Right renal pelvis (tissue), 4 donors: ENCODE results near the gene SERINC2. TPM values are rescaled to one million over a fixed set of nuclear protein-coding genes. Genes with fewer than 3 reads are reported as not detected.

Experiments used
- DNase-seq, 4 donors: peaks; one replicate each; pipeline ENCODE4 v3.0.0-alpha.2; 2013; ENCODE audit warnings: low read depth in 4 of 4, low spot score in 3 of 4, missing footprints in 1 of 4
- polyA plus RNA-seq, 4 donors: library from polyadenylated mRNA; unstranded; fragments of 120-200 nt; gene quantifications; one replicate each; pipeline ENCODE4 v1.2.1, GENCODE V29; 2013; ENCODE audit not compliant: insufficient read length in 4 of 4

SERINC2 gene
- polyA plus RNA-seq, 4 donors, result 41.4 to 55.6 (median 44.2) TPM

DNA sequence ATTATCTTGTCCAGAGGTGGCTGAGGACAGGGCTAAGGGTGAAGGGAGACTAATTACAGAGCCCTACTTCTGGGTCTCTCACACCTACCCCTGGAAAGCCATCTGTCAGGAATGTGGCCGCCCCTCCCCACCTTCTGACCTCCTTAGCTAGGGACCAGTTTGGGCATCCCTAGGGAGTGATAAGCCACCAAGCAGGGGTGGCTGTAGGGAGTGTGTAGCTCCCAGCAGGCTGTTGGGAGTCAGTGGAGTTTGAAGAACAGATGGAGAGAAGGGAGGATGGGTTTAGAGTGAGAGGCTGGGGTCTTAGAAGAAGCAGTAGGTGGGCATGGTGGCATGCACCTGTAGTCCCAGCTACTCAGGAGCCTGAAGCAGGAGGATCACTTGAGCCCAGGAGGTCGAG lies 808 bp upstream of the SERINC2 start:
- DNase-seq, result no peak

DNA sequence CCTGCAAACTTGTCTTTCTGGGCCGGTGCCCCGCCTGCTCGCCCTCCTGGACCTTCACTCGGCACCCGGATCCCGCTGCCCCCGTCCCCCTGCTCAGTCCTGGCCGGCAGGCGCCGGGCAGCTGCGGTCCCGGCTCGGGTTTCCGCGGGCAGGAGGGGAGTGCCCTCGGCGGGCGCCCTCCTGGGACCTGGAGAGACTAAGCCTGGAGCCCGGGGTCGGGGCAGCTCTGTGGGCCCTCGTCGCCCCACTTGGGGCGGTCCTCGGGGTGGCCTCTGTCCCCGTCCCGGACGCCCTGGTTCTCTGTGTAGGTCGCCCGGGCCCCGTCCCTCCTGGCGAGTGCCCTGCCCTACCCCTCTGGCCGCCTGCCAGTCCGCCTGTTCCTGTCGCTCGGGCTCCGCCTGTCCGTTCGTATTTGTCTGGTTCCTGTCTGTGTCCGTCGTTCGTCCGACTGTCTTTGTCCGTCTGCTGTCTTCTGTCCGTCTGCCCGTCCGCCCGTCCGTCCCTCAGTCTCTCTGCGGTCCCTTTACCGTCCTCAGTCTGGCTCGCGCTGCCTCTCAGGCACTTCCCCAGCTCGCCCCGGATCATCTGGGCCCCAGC lies 490 bp downstream of the SERINC2 start:
- DNase-seq, result peak in 3 of 4 donors; percentile 20 to 45 (median 22)

DNA sequence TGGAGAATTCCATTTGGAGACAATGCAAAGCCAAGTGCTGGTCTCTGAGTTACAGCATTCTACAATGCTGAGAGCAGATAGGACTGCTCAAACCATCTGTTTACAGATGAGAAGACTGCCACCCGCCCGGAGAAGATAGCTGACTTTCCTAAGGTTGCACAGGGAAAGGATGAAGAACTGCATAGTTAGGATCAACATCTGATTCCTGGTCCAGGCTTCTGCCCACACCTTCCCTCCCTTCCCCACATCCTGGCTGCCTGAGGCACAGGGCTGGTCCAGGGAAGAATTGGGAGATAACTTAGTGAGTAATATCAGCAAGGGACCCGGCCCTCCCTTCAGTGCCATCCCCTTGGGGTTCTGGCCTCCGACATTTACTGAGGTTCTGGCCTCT lies 2.0 kb downstream of the SERINC2 start:
- no peak for DNase-seq

GRCh38 chr1:31415658-31416057 lies 2.6 kb downstream of the SERINC2 start:
- DNase-seq, result no peak

- no peak for DNase-seq
Measured at GRCh38 chr1:31416101-31416736, 3.2 kb downstream of the SERINC2 start.

GRCh38 chr1:31417148-31417547 lies 4.1 kb downstream of the SERINC2 start:
- no peak for DNase-seq

DNA sequence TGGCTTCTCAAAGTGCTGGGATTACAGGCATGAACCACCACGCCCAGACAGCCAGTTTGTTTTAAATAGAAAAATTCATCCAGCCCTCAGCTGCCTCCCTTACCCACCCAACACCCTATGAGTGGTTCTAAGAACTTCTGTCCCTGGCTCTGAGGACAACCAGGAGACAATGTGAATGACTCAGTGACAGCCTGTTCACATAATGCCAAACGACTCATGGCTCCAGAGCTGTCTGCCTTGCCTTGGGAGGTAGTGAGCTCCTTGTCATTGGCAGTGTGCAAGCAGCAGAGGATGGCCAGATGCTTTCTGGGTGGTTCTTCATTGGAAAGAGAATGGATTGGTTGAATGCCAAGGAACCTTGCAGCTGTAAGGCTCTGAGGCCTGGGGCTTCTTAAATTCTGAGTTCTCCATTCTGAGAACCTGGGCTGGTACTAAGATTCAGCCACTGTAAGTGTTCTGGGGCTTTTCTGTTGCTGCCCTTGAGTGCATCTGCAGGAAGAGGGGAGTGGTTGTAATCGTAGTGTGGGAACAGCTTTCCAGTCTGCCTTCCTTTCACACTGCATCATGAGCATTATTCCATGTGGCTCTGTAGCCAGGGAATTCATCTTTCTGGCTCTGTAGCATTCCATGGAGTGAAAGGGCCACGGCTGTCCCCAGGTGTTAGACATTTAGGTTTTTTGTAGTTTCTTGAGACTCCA lies 5.8 kb downstream of the SERINC2 start:
- DNase-seq, result no peak

DNA sequence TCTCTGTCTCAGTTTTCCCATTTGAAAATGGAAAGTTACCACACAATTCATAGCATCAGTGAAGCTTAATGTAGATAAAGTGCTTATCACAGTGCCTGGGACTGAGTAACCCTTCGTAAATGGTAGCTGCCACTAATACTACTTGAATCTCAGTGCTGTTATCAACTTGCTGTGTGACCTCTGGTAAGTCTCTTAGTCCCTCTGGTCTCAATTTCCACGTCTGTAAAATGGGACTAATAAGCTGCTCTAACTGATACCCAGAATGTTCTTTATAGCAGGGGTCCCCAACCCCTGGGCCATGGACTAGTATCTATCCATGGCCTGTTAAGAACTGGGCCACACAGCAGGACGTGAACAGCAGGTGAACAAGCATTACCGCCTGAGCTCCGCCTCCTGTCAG lies 7.7 kb downstream of the SERINC2 start:
- DNase-seq, result no peak

- DNase-seq, result peak in 1 of 4 donors; percentile 14
Measured at GRCh38 chr1:31421371-31422040, 8.5 kb downstream of the SERINC2 start.

DNA sequence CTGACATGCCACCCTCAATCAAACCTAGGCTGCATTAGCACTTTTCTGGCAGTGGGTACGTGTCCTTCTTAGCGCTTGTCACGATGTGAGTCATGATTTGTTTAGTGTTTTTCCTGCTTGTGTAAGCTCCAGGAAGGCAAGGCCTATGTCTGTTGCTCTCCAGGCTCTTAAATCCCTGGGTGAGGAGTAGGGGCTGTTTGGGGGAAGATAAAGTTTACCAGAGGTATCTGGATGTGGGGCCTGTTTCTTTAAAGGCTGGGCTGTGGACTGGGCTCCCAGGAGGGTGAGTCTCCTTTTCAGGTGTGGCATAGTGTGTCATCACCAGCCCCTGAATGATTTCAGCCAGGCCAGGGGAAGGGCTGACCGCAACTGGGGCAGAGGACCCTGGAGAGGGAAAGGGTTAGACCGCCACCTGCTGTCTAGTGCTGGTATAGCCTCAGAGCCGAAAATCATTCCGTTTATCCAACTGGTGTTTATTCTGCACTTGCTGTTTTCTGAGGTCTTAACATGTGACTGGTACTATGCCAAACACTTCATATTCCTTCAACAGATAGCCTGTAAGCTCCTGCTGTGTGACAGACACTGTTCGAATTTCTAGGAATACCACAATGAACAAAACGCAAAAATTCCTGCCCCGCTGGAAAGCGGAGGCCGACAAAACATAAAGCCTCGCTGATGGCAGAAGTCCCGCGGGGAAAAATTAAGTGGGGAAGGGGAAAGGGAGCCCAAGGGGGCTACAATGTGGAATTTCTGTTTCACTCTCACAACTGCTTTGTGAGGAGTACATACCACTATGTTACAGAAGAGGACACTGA lies 9.7 kb downstream of the SERINC2 start:
- peak; percentile 28 to 60 (median 51) for DNase-seq

- DNase-seq, result no peak
Measured at GRCh38 chr1:31423418-31423947, 10.5 kb downstream of the SERINC2 start.

- no peak for DNase-seq
Measured at GRCh38 chr1:31424568-31424967, 11.6 kb downstream of the SERINC2 start.

DNA sequence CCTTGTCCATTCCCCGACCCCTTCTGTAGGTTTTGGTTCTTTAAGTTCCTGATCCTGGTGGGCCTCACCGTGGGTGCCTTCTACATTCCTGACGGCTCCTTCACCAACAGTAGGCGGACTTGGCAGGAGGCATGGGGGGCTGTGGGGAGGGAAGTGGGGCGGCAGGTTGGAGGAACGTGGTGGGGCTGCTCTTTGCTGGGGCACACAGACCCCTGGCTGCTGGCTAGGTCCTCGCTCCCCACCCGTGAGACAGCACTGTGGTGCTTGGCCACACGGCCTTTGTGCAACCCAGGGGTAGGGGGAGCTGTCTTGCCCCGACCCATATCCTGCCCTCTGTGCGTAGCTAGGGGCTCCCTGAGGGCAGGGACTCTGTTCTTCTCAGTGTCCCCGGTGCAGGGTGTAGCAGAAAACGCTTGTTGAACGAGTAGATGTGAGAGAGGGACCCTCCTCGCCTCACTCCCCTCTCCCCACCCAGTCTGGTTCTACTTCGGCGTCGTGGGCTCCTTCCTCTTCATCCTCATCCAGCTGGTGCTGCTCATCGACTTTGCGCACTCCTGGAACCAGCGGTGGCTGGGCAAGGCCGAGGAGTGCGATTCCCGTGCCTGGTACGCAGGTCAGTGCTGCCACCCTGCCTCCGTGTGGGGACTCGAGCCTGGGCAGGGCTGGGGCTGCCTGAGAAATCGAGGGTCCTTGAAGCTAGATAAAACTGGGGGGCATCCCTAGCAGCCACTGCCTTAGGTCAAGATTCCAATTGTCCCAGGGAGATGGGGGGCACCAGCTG lies 12.5 kb downstream of the SERINC2 start:
- DNase-seq, result no peak

- DNase-seq, result no peak
Measured at GRCh38 chr1:31426249-31426922, 13.4 kb downstream of the SERINC2 start.

- DNase-seq, result no peak
Measured at GRCh38 chr1:31427322-31427721, 14.3 kb downstream of the SERINC2 start.

DNA sequence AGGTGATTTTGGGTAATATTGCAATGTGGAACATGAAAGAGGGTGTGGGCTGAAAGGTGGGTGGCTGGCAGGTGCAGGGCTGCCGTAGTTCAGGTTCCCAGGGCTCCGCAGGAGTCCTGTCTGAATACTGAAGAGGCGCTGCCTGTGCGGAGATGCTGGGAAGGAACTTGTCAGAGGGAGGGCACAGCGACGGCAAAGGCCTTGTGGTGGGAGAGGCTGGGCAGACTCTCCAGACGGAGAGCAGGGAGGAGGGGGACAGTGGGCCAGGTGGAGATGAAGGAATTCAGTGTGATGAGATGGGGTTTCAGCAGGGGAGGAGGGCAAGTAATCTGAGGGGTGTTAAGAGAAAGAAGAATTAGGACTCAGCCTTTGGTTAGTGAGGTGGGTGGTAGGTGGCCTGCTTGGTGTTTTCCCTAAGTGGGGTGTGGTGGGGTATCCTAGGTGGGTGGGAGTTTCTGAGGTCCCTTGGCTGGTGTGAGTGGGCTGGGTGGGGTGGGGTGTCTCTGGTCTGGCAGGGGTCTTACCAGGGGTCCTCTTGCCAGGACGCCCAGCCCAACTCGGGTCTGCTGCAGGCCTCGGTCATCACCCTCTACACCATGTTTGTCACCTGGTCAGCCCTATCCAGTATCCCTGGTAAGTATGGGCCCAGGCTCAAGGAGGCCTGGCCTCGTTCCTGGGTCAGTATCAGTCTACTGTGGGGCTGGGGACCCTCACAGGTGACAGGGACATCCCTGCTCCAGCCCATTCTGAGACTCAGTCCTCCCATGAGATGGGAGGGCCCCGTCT lies 15.6 kb downstream of the SERINC2 start:
- no peak for DNase-seq

DNA sequence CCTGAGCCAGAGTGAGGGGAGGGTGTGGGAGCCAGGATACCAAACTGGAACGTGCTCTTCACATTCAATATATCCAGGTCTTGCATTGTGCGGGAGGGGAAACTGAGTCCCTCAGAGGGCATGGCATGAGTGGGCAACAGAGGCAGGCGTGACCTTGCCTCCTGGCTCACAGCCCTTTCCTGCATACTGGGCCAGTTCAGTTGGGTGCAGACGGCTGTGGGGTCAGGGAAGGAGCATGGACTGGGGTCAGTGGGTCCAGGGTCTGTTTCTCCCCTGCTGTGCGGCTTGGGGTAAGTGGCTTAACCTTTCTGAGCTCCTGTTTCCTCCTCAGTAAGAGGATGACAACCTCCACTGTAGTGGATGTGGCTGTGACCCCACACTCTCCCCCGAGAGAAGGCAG lies 16.6 kb downstream of the SERINC2 start:
- no peak for DNase-seq
